PC-3 (cell line): ENCODE data around the gene GNPDA1. TPM values are rescaled to one million over a fixed set of nuclear protein-coding genes. Genes with fewer than 3 reads are reported as not detected.
A peak's percentile ranks its signal among the peaks of the same experiment; 100 is the strongest.

Experiments
- ATAC-seq: fragments of 200-7000 bp; cut with Tn5 transposase; 2 replicates; pipeline ENCODE4 v1.9.1; 2020; ENCODE audit warnings: mild to moderate bottlenecking, moderate library complexity
- BruUV-seq: library from RNA; stranded (reverse); fragments of 400-500 nt; replicated peaks from 2 replicates; lab custom pipeline; 2021; lab: Mats Ljungman, UMichigan
- CTCF ChIA-PET: fragments of 300-600 bp; sonication (Branson Sonifier 250); formaldehyde crosslinking; loops from one replicate; lab custom pipeline; 2022; ENCODE audit warnings: antibody characterized with exemption; lab: Charles Lee
- POLR2A ChIA-PET: fragments of 300-600 bp; sonication (Branson Sonifier 250); formaldehyde crosslinking; loops from one replicate; lab custom pipeline; 2022; ENCODE audit warnings: antibody characterized with exemption; ENCODE audit not compliant: unreplicated experiment; lab: Charles Lee
- DNase-seq: peaks from one replicate; pipeline ENCODE4 v3.0.0-alpha.2; 2015
- H2AFZ ChIP-seq: fragments of 300-600 bp; sonication (generic); 2 replicates; pipeline ENCODE4 v1.6.0; 2016; ENCODE audit warnings: antibody characterized with exemption, low read length
- H3F3A ChIP-seq: fragments of 300-600 bp; sonication (generic); one replicate; pipeline ENCODE4 v1.6.0; 2017; ENCODE audit warnings: antibody characterized with exemption, low read length, control low read depth, mild to moderate bottlenecking; ENCODE audit not compliant: unreplicated experiment
- H3K27ac ChIP-seq: fragments of 300-600 bp; sonication (generic); 2 replicates; pipeline ENCODE4 v1.5.1; 2016; ENCODE audit warnings: mild to moderate bottlenecking, low read length
- H3K27me3 ChIP-seq: fragments of 300-600 bp; sonication (generic); 2 replicates; pipeline ENCODE4 v1.6.1; 2016; ENCODE audit warnings: low read length, mixed read lengths
- H3K36me3 ChIP-seq: fragments of 300-600 bp; sonication (generic); 2 replicates; pipeline ENCODE4 v1.6.1; 2016; ENCODE audit warnings: low read depth, mixed run types, low read length, mixed read lengths
- H3K4me1 ChIP-seq: fragments of 300-600 bp; sonication (generic); 2 replicates; pipeline ENCODE4 v1.5.1; 2016; ENCODE audit warnings: low read length; ENCODE audit not compliant: insufficient read depth
- H3K4me2 ChIP-seq: fragments of 300-600 bp; sonication (generic); 2 replicates; pipeline ENCODE4 v1.6.0; 2016; ENCODE audit warnings: low read length
- H3K4me3 ChIP-seq: fragments of 300-600 bp; sonication (generic); 2 replicates; pipeline ENCODE4 v1.5.1; 2016; ENCODE audit warnings: mild to moderate bottlenecking, low read length, mixed read lengths
- H3K79me2 ChIP-seq: fragments of 300-600 bp; sonication (generic); 2 replicates; pipeline ENCODE4 v1.6.1; 2017; ENCODE audit warnings: low read length, mixed read lengths
- H3K9ac ChIP-seq: fragments of 300-600 bp; sonication (generic); 2 replicates; pipeline ENCODE4 v1.6.0; 2016; ENCODE audit warnings: mild to moderate bottlenecking, low read length
- H3K9me2 ChIP-seq: fragments of 300-600 bp; sonication (generic); replicated peaks from 2 replicates; pipeline ENCODE4 v1.6.1; 2016; ENCODE audit warnings: mixed run types, low read length, mixed read lengths
- H3K9me3 ChIP-seq: fragments of 300-600 bp; sonication (generic); 2 replicates; pipeline ENCODE4 v1.6.1; 2016; ENCODE audit warnings: low read length, mixed read lengths
- H4K20me1 ChIP-seq: fragments of 300-600 bp; sonication (generic); 2 replicates; pipeline ENCODE4 v1.6.1; 2016; ENCODE audit warnings: low read length, mixed read lengths
- CTCF ChIP-seq: fragments of 300-600 bp; sonication (generic); conservative IDR thresholded peaks from 2 replicates; pipeline ENCODE4 v1.5.1; 2017; ENCODE audit warnings: antibody characterized with exemption, low read depth, mild to moderate bottlenecking, low read length
- EZH2 ChIP-seq: fragments of 300-600 bp; sonication (generic); IDR thresholded peaks from one replicate; pipeline ENCODE4 v1.6.1; 2017; ENCODE audit warnings: antibody characterized with exemption, mild to moderate bottlenecking, low read length; ENCODE audit not compliant: unreplicated experiment
- EZH2phosphoT487 ChIP-seq: fragments of 300-600 bp; sonication (generic); IDR thresholded peaks from 2 replicates; pipeline ENCODE4 v1.6.1; 2018; ENCODE audit warnings: mild to moderate bottlenecking, antibody characterized with exemption, low read length, borderline replicate concordance
- intact Hi-C: fragments of 100-400 bp; cut with micrococcal nuclease; formaldehyde crosslinking; loops from 2 replicates; pipeline ENCODE4 v1.9.0; 2023
- total RNA-seq: library from RNA; depleted of rRNA; stranded (reverse); fragments of >200 nt; gene quantifications from 2 replicates; pipeline ENCODE4 v1.2.3, GENCODE V29; 2014

GNPDA1 gene
- total RNA-seq, 1 experiment from 2014 or later: 34.7 TPM

- no peak overlapping the region for H2AFZ ChIP-seq
- no TSS peak for BruUV-seq
- H3K4me2 ChIP-seq: no peak overlapping the region
- no peak overlapping the region for H3K4me3 ChIP-seq
- H3K27me3 ChIP-seq: no peaks in the 10 kb centered on the region
- H3K9me3 ChIP-seq: no peaks in the 10 kb centered on the region
- H3F3A ChIP-seq: no peaks in the 10 kb centered on the region
- no peak overlapping the region for H3K27ac ChIP-seq
- CTCF ChIA-PET: no interaction called here
- POLR2A ChIA-PET: no interaction called here
- H3K36me3 ChIP-seq: no peaks in the 10 kb centered on the region
- intact Hi-C loops: no loop called here
- 0 out of 2 replicates have a peak, but pooled peaks cover 6% of the 10 kb centered on the region for H3K4me1 ChIP-seq
- ATAC-seq: no peak
- no peaks in the 10 kb centered on the region for H3K9me2 ChIP-seq
- no peak overlapping the region for H3K9ac ChIP-seq
- no peak for DNase-seq
- H3K79me2 ChIP-seq: no peaks in the 10 kb centered on the region
- no peaks in the 10 kb centered on the region for H4K20me1 ChIP-seq
- TF ChIP-seq EZH2 (no peak), EZH2phosphoT487 (no peak), CTCF (no peak)
Observed at GRCh38 chr5:141954194-141954593, 58.6 kb downstream of the GNPDA1 start.

- BruUV-seq: no TSS peak
- no peak overlapping the region for H3K4me3 ChIP-seq
- H3F3A ChIP-seq: no peaks in the 10 kb centered on the region
- intact Hi-C loops: no loop called here
- H3K27me3 ChIP-seq: no peaks in the 10 kb centered on the region
- H3K79me2 ChIP-seq: no peaks in the 10 kb centered on the region
- ChIA-PET POLR2A (no interaction called here), CTCF (no interaction called here)
- H3K4me1 ChIP-seq: no peaks in the 10 kb centered on the region
- no peak overlapping the region for H2AFZ ChIP-seq
- H4K20me1 ChIP-seq: no peaks in the 10 kb centered on the region
- DNase-seq: no peak
- ATAC-seq: no peak
- no peak overlapping the region for H3K9ac ChIP-seq
- no peak overlapping the region for H3K27ac ChIP-seq
- no peaks in the 10 kb centered on the region for H3K9me2 ChIP-seq
- H3K4me2 ChIP-seq: no peak overlapping the region
- TF ChIP-seq EZH2phosphoT487: no peak
- TF ChIP-seq CTCF: no peak
- TF ChIP-seq EZH2: no peak
- H3K36me3 ChIP-seq: no peaks in the 10 kb centered on the region
- H3K9me3 ChIP-seq: no peaks in the 10 kb centered on the region
Observed at GRCh38 chr5:141952020-141952419, 60.8 kb downstream of the GNPDA1 start.

GRCh38 chr5:141951332-141951781, 61.5 kb downstream of the GNPDA1 start:
- Histone ChIP-seq H3K9me2 (no peaks in the 10 kb centered on the region), H3K4me1 (no peaks in the 10 kb centered on the region), H3K27me3 (no peaks in the 10 kb centered on the region), H4K20me1 (no peaks in the 10 kb centered on the region), H3K9ac (no peak overlapping the region), H3K27ac (no peak overlapping the region), H3K36me3 (no peaks in the 10 kb centered on the region), H2AFZ (no peak overlapping the region), H3F3A (no peaks in the 10 kb centered on the region), H3K4me2 (no peak overlapping the region), H3K79me2 (no peaks in the 10 kb centered on the region), H3K9me3 (no peaks in the 10 kb centered on the region), H3K4me3 (no peak overlapping the region)
- no TSS peak for BruUV-seq
- intact Hi-C loops: no loop called here
- ChIA-PET POLR2A (no interaction called here), CTCF (no interaction called here)
- ATAC-seq (peak; percentile 33; the same call in 1 of the 2 replicates), DNase-seq (peak; percentile 13)
- peak; percentile 42 for TF ChIP-seq CTCF
- TF ChIP-seq EZH2phosphoT487: no peak
